ENCODE measurements around the gene SELENON. TPM values are rescaled to one million over a fixed set of nuclear protein-coding genes. Genes with fewer than 3 reads are reported as not detected.

The SELENON gene
- total and polyA plus RNA-seq, 9 of the 15 experiments (the other 6 are each of a cell fraction or from before 2014, with no cell fraction given) = 0.43 to 26.7 (median 7.0) TPM

DNA sequence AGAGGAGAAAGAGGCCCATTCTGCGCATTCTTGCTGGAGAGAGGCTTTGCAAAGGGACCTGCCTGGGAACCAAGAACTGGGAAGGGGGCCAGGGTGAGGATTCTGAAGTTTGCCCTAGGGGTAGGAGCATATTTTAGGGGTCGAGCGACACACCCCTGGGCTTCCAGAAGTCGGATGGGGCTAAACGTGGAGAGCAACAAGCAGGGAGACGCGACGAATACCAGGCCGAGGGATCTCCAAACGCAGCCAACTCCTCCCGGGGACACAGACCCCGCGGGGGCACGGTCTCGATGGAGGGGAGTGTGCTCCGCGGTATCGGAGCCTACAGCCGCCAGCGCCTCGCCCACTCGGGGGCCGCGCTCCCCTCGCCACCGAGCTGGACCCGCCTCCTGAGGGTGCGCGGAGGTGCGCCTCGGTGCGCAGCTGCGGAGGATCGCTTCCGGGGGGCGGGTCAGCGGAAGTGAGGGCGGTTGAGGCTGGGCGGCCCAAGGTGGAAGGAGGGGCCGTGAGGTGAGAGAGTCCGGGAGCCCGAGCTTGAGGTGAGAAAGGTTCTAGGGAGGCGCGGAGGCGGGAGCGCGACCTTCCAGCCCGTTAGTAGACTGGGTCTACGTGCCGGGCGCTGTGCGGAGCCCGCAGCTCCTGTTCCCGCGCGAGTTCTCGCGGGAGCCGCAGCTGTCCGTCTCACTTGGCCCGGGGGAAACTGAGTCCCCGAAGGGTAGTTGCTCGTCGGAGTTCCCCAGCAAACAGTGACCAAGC lies 19.7 kb downstream of the SELENON start, which contains the start of gene MTFR1L (continued):
- no peak for TF ChIP-seq ZNF77 (CRISPR knock-in tag; IDR thresholded peaks at IDR 0.05)
- peak; percentile 66 for TF ChIP-seq HCFC1 (IDR thresholded peaks at IDR 0.05; ENCODE audit: low read depth, low read length)
- TF ChIP-seq, protein P1, sequence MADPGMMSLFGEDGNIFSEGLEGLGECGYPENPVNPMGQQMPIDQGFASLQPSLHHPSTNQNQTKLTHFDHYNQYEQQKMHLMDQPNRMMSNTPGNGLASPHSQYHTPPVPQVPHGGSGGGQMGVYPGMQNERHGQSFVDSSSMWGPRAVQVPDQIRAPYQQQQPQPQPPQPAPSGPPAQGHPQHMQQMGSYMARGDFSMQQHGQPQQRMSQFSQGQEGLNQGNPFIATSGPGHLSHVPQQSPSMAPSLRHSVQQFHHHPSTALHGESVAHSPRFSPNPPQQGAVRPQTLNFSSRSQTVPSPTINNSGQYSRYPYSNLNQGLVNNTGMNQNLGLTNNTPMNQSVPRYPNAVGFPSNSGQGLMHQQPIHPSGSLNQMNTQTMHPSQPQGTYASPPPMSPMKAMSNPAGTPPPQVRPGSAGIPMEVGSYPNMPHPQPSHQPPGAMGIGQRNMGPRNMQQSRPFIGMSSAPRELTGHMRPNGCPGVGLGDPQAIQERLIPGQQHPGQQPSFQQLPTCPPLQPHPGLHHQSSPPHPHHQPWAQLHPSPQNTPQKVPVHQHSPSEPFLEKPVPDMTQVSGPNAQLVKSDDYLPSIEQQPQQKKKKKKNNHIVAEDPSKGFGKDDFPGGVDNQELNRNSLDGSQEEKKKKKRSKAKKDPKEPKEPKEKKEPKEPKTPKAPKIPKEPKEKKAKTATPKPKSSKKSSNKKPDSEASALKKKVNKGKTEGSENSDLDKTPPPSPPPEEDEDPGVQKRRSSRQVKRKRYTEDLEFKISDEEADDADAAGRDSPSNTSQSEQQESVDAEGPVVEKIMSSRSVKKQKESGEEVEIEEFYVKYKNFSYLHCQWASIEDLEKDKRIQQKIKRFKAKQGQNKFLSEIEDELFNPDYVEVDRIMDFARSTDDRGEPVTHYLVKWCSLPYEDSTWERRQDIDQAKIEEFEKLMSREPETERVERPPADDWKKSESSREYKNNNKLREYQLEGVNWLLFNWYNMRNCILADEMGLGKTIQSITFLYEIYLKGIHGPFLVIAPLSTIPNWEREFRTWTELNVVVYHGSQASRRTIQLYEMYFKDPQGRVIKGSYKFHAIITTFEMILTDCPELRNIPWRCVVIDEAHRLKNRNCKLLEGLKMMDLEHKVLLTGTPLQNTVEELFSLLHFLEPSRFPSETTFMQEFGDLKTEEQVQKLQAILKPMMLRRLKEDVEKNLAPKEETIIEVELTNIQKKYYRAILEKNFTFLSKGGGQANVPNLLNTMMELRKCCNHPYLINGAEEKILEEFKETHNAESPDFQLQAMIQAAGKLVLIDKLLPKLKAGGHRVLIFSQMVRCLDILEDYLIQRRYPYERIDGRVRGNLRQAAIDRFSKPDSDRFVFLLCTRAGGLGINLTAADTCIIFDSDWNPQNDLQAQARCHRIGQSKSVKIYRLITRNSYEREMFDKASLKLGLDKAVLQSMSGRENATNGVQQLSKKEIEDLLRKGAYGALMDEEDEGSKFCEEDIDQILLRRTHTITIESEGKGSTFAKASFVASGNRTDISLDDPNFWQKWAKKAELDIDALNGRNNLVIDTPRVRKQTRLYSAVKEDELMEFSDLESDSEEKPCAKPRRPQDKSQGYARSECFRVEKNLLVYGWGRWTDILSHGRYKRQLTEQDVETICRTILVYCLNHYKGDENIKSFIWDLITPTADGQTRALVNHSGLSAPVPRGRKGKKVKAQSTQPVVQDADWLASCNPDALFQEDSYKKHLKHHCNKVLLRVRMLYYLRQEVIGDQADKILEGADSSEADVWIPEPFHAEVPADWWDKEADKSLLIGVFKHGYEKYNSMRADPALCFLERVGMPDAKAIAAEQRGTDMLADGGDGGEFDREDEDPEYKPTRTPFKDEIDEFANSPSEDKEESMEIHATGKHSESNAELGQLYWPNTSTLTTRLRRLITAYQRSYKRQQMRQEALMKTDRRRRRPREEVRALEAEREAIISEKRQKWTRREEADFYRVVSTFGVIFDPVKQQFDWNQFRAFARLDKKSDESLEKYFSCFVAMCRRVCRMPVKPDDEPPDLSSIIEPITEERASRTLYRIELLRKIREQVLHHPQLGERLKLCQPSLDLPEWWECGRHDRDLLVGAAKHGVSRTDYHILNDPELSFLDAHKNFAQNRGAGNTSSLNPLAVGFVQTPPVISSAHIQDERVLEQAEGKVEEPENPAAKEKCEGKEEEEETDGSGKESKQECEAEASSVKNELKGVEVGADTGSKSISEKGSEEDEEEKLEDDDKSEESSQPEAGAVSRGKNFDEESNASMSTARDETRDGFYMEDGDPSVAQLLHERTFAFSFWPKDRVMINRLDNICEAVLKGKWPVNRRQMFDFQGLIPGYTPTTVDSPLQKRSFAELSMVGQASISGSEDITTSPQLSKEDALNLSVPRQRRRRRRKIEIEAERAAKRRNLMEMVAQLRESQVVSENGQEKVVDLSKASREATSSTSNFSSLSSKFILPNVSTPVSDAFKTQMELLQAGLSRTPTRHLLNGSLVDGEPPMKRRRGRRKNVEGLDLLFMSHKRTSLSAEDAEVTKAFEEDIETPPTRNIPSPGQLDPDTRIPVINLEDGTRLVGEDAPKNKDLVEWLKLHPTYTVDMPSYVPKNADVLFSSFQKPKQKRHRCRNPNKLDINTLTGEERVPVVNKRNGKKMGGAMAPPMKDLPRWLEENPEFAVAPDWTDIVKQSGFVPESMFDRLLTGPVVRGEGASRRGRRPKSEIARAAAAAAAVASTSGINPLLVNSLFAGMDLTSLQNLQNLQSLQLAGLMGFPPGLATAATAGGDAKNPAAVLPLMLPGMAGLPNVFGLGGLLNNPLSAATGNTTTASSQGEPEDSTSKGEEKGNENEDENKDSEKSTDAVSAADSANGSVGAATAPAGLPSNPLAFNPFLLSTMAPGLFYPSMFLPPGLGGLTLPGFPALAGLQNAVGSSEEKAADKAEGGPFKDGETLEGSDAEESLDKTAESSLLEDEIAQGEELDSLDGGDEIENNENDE (IDR thresholded peaks at IDR 0.05; ENCODE audit: low read depth, low read length) = no peak
- TF ChIP-seq ZFX (CRISPR knock-in tag; IDR thresholded peaks at IDR 0.05) = peak; percentile 76
- no peak for TF ChIP-seq HNRNPL (IDR thresholded peaks at IDR 0.05; ENCODE audit: low read depth, low read length)
- TF ChIP-seq ETV6 (IDR thresholded peaks at IDR 0.05; ENCODE audit: borderline replicate concordance in 1 of 2, low read depth in 2 of 2, low read length in 1 of 2) = no peak
- TF ChIP-seq ETV6 (CRISPR knock-in tag; IDR thresholded peaks at IDR 0.05; ENCODE audit: borderline replicate concordance) = no peak; the same call in 1 of the 2 replicates
- peak; percentile 58; the same call in 1 of the 2 replicates for TF ChIP-seq ELF4 (CRISPR knock-in tag; IDR thresholded peaks at IDR 0.05)
- no peak for TF ChIP-seq TCF7L2 (IDR thresholded peaks at IDR 0.05; ENCODE audit: low read depth, low read length)
- TF ChIP-seq ZNF431 (CRISPR knock-in tag; IDR thresholded peaks at IDR 0.05) = no peak
- no peak for TF ChIP-seq ZNF12 (CRISPR knock-in tag; IDR thresholded peaks at IDR 0.05)
- TF ChIP-seq ZNF507 (tag; conservative IDR thresholded peaks at IDR 0.05) = no peak
- TF ChIP-seq KLF6 (CRISPR knock-in tag; IDR thresholded peaks at IDR 0.05; ENCODE audit: borderline replicate concordance) = no peak
- TF ChIP-seq SMAD2 (IDR thresholded peaks at IDR 0.05; ENCODE audit: low read depth, low read length) = no peak
- TF ChIP-seq BDP1 (IDR thresholded peaks at IDR 0.05; ENCODE audit: insufficient read depth, insufficient read length) = no peak
- TF ChIP-seq ESRRA (IDR thresholded peaks at IDR 0.05; ENCODE audit: borderline replicate concordance, low read depth) = peak; percentile 99
- TF ChIP-seq ZNF766 (CRISPR knock-in tag; conservative IDR thresholded peaks at IDR 0.05) = no peak
- TF ChIP-seq SMAD4 (CRISPR knock-in tag; conservative IDR thresholded peaks at IDR 0.05) = no peak
- TF ChIP-seq SPI1 (IDR thresholded peaks at IDR 0.05; ENCODE audit: borderline replicate concordance, low read depth, low read length) = peak; percentile 60

Data from K562 (cell line).